Right atrium auricular region (tissue), 2 donors: ENCODE results near the gene RAPGEF2. TPM values are rescaled to one million over a fixed set of nuclear protein-coding genes. Genes with fewer than 3 reads are reported as not detected.

Source experiments
- DNase-seq: peaks from one replicate; pipeline ENCODE4 v3.0.0-alpha.2; 2019; ENCODE audit warnings: low spot score
- H3K27ac ChIP-seq, 2 donors: fragments of 200-600 bp; sonication (generic); 1 replicate in 1 of 2; 2 replicates in 1 of 2; pipeline ENCODE4 v1.5.1; 2016 to 2019
- H3K27me3 ChIP-seq, 2 donors: fragments of 200-600 bp; sonication (generic); one replicate each; pipeline versions ENCODE4 v1.5.1 to v1.6.0; 2017 to 2019
- H3K36me3 ChIP-seq: fragments of 200-600 bp; sonication (generic); one replicate; pipeline ENCODE4 v1.5.1; 2016
- H3K4me1 ChIP-seq, 2 donors: fragments of 200-600 bp; sonication (generic); one replicate each; pipeline versions ENCODE4 v1.5.1 to v1.6.0; 2017 to 2019
- H3K4me3 ChIP-seq, 2 donors: fragments of 200-600 bp; sonication (generic); 1 replicate in 1 of 2; 2 replicates in 1 of 2; pipeline ENCODE4 v1.5.1; 2017 to 2019; ENCODE audit warnings: mild to moderate bottlenecking in 1 of 2, moderate library complexity in 1 of 2
- H3K9me3 ChIP-seq, 2 donors: fragments of 200-600 bp; sonication (generic); one replicate each; pipeline ENCODE4 v1.5.1; 2019
- CTCF ChIP-seq, 2 donors: fragments of 200-600 bp; sonication (generic); IDR thresholded peaks; one replicate each; pipeline ENCODE4 v1.5.1; 2019; ENCODE audit warnings: antibody characterized with exemption in 2 of 2
- total RNA-seq, 2 donors: library from RNA; depleted of rRNA; stranded (reverse); fragments of >200 nt; gene quantifications; one replicate each; pipeline ENCODE4 v1.1.0, GENCODE V29; 2016

The RAPGEF2 gene
- total RNA-seq, 2 donors from 2014 or later: 49.8 to 51.5 TPM

- H3K4me1 ChIP-seq: peaks cover 0 to 12% of the 10 kb centered on the region in 2 donors
- no peak for TF ChIP-seq CTCF (IDR thresholded peaks at IDR 0.05)
- H3K36me3 ChIP-seq: peaks cover 85% of the 10 kb centered on the region
- H3K27ac ChIP-seq: no peak overlapping the region
- no peak overlapping the region for H3K4me3 ChIP-seq
- H3K27me3 ChIP-seq: no peaks in the 10 kb centered on the region
- DNase-seq: no peak
- no peaks in the 10 kb centered on the region for H3K9me3 ChIP-seq
Measured at GRCh38 chr4:159347813-159348212, 244.9 kb downstream of the RAPGEF2 start.

GRCh38 chr4:159349332-159349731, 246.5 kb downstream of the RAPGEF2 start:
- no peak for DNase-seq
- Histone ChIP-seq H3K4me3 (no peak overlapping the region), H3K27ac (no peak overlapping the region), H3K27me3 (no peaks in the 10 kb centered on the region), H3K4me1 (peaks cover 0 to 12% of the 10 kb centered on the region in 2 donors), H3K9me3 (no peaks in the 10 kb centered on the region), H3K36me3 (peaks cover 84% of the 10 kb centered on the region)
- TF ChIP-seq CTCF (IDR thresholded peaks at IDR 0.05): no peak

GRCh38 chr4:159352609-159353008, 249.7 kb downstream of the RAPGEF2 start:
- no peak for DNase-seq
- Histone ChIP-seq H3K27me3 (no peaks in the 10 kb centered on the region), H3K36me3 (peaks cover 83% of the 10 kb centered on the region), H3K9me3 (no peaks in the 10 kb centered on the region), H3K27ac (no peak overlapping the region), H3K4me3 (no peak overlapping the region), H3K4me1 (no peaks in the 10 kb centered on the region)
- TF ChIP-seq CTCF (IDR thresholded peaks at IDR 0.05): no peak

- Histone ChIP-seq H3K36me3 (peaks cover 81% of the 10 kb centered on the region), H3K27ac (peak overlapping the region in 1 of 2 donors; percentile 8), H3K9me3 (no peaks in the 10 kb centered on the region), H3K4me1 (peaks cover 0 to 8% of the 10 kb centered on the region in 2 donors), H3K4me3 (no peak overlapping the region), H3K27me3 (no peaks in the 10 kb centered on the region)
- no peak for TF ChIP-seq CTCF (IDR thresholded peaks at IDR 0.05)
- no peak for DNase-seq
Measured at GRCh38 chr4:159353422-159354116, 250.7 kb downstream of the RAPGEF2 start.

- no peak overlapping the region for H3K4me3 ChIP-seq
Measured at GRCh38 chr4:159355466-159355865, 252.6 kb downstream of the RAPGEF2 start.

More at GRCh38 chr4:159355466-159355865, 252.6 kb downstream of the RAPGEF2 start:
- no peak for DNase-seq
- peaks cover 0 to 8% of the 10 kb centered on the region in 2 donors for H3K4me1 ChIP-seq
- H3K27ac ChIP-seq: no peak overlapping the region
- H3K36me3 ChIP-seq: peaks cover 82% of the 10 kb centered on the region
- H3K9me3 ChIP-seq: no peaks in the 10 kb centered on the region
- no peaks in the 10 kb centered on the region for H3K27me3 ChIP-seq
- TF ChIP-seq CTCF (IDR thresholded peaks at IDR 0.05): no peak
